K562 (cell line): Measurements from ENCODE around the gene ZBTB16. TPM values are rescaled to one million over a fixed set of nuclear protein-coding genes. Genes with fewer than 3 reads are reported as not detected.

Source experiments
- ATAC-seq: fragments of 200-7000 bp; cut with Tn5 transposase; 3 replicates; pipeline ENCODE4 v1.9.1; 2020; ENCODE audit warnings: moderate library complexity
- BruUV-seq: library from RNA; stranded (reverse); fragments of 400-500 nt; replicated peaks from 2 replicates; lab custom pipeline; 2021; lab: Mats Ljungman, UMichigan
- CTCF ChIA-PET: fragments of 300-600 bp; formaldehyde crosslinking; extraction: SDS; loops from one replicate; lab custom pipeline; 2021; ENCODE audit warnings: low intra/inter-chr PET ratio; lab: Yijun Ruan, JAX
- POLR2A ChIA-PET: fragments of 300-600, 350-650 bp; sonication (Branson Sonifier 250); formaldehyde crosslinking; extraction: SDS; loops from one replicate; lab custom pipeline; 2021; ENCODE audit warnings: antibody characterized with exemption, inconsistent platforms; lab: Yijun Ruan, JAX
- DNase-seq, 4 experiments: peaks; one replicate each; pipeline versions ENCODE4 v3.0.0 to v3.0.0-alpha.2; 2011 to 2018; ENCODE audit warnings: low spot score in 3 of 4, mixed read lengths in 3 of 4; ENCODE audit errors: extremely low read depth in 1 of 4
- FAIRE-seq: peaks from 2 replicates; lab custom pipeline; 2011; peaks lifted over from hg19 to GRCh38; lab: Jason Lieb, UNC
- H2AFZ ChIP-seq: 2 replicates; pipeline ENCODE4 v1.6.0; 2011; ENCODE audit warnings: low read depth, low read length, control low read depth, inconsistent platforms
- H3K27ac ChIP-seq: fragments of 200-600 bp; 3 replicates; pipeline ENCODE4 v1.8.0; 2011; ENCODE audit warnings: low read depth, mild to moderate bottlenecking, control low read depth, inconsistent platforms, low read length, moderate library complexity, mixed read lengths; ENCODE audit errors: extremely low read depth
- H3K27me3 ChIP-seq, 2 experiments: fragments of 300-600 bp in 1 of 2; 2 replicates in 1 of 2; 3 replicates in 1 of 2; pipeline versions ENCODE4 v1.6.0 to v1.8.0; 2011; ENCODE audit warnings: inconsistent platforms in 2 of 2, low read length in 2 of 2, mild to moderate bottlenecking in 1 of 2, mixed read lengths in 1 of 2, moderate library complexity in 1 of 2; ENCODE audit not compliant: control insufficient read depth in 2 of 2, insufficient read depth in 2 of 2
- H3K36me3 ChIP-seq: fragments of 300-600 bp; 3 replicates; pipeline ENCODE4 v1.8.0; 2011; ENCODE audit warnings: mild to moderate bottlenecking, low read length, inconsistent platforms; ENCODE audit not compliant: control insufficient read depth, insufficient read depth
- H3K4me1 ChIP-seq, 2 experiments: fragments of 200-600 bp in 1 of 2; replicated peaks in 1 of 2; 2 replicates in 1 of 2; 3 replicates in 1 of 2; pipeline versions ENCODE4 v1.5.1 to v1.8.0; 2011; ENCODE audit warnings: inconsistent platforms in 2 of 2, low read length in 2 of 2, mild to moderate bottlenecking in 1 of 2, mixed read lengths in 1 of 2, moderate library complexity in 1 of 2; ENCODE audit not compliant: control insufficient read depth in 2 of 2, insufficient read depth in 2 of 2
- H3K4me2 ChIP-seq: 2 replicates; pipeline ENCODE4 v1.6.1; 2011; ENCODE audit warnings: low read length, control low read depth, inconsistent platforms, mixed read lengths; ENCODE audit not compliant: insufficient read depth
- H3K4me3 ChIP-seq: fragments of 200-600 bp; sonication (generic), shearing (Covaris generic); 2 replicates; pipeline ENCODE4 v1.5.1; 2016; ENCODE audit warnings: control low read depth, inconsistent platforms
- H3K79me2 ChIP-seq: fragments of 200-600 bp; 3 replicates; pipeline ENCODE4 v1.8.0; 2011; ENCODE audit warnings: low read length, inconsistent platforms; ENCODE audit not compliant: control insufficient read depth, insufficient read depth
- H3K9ac ChIP-seq, 2 experiments: 2 replicates each; pipeline versions ENCODE4 v1.6.0 to v1.6.1; 2011; ENCODE audit warnings: low read depth in 2 of 2, low read length in 2 of 2, control low read depth in 1 of 2, inconsistent platforms in 1 of 2, mild to moderate bottlenecking in 1 of 2, mixed read lengths in 1 of 2; ENCODE audit not compliant: insufficient read depth in 1 of 2
- H3K9me1 ChIP-seq: one replicate; pipeline ENCODE4 v1.6.0; 2011; ENCODE audit warnings: inconsistent platforms, mild to moderate bottlenecking, low read length, moderate library complexity; ENCODE audit not compliant: control insufficient read depth, insufficient read depth
- H3K9me3 ChIP-seq: replicated peaks from 2 replicates; pipeline ENCODE4 v1.5.1; 2011; ENCODE audit warnings: low read depth, low read length, inconsistent platforms; ENCODE audit not compliant: control insufficient read depth, insufficient read depth
- H4K20me1 ChIP-seq: replicated peaks from 2 replicates; pipeline ENCODE4 v1.6.1; 2011; ENCODE audit warnings: low read length, inconsistent platforms, mixed read lengths; ENCODE audit not compliant: control insufficient read depth, insufficient read depth
- GTF2E2 ChIP-seq: fragments of 200-800 bp; sonication (Bioruptor generic); IDR thresholded peaks from 2 replicates; pipeline ENCODE4 v1.6.1; 2016; ENCODE audit warnings: missing genetic modification characterization, missing compliant biosample characterization
- RBM22 ChIP-seq: fragments of 200-400 bp; formaldehyde crosslinking; IDR thresholded peaks from 2 replicates; pipeline ENCODE4 v1.6.1; 2018; ENCODE audit warnings: low read length, low read depth; ENCODE audit not compliant: poor library complexity, severe bottlenecking
- SMARCC2 ChIP-seq: fragments of 450-650 bp; IDR thresholded peaks from 2 replicates; pipeline ENCODE4 v1.6.1; 2017; ENCODE audit warnings: antibody characterized with exemption, moderate library complexity, mild to moderate bottlenecking, low read depth
- TEAD4 ChIP-seq, 2 experiments: sonication (generic) in 1 of 2; formaldehyde crosslinking in 1 of 2; IDR thresholded peaks; 2 replicates each; pipeline versions ENCODE4 v1.6.1 to v1.8.0; 2012 to 2022; ENCODE audit warnings: borderline replicate concordance in 1 of 2, inconsistent platforms in 1 of 2, low read length in 1 of 2, mild to moderate bottlenecking in 1 of 2, missing genetic modification reagents in 1 of 2
- TRIM28 ChIP-seq: fragments of 450-650 bp; IDR thresholded peaks from 2 replicates; pipeline ENCODE4 v1.6.1; 2017
- WGBS: fragments of 100-300 bp; shearing (Covaris generic); methylation state at CpG from one replicate; pipeline ENCODE4 v1.1.6; 2016; ENCODE audit warnings: low coverage, mixed read lengths; ENCODE audit not compliant: insufficient coverage; ENCODE audit errors: missing lambda C conversion rate; 5-methylcytosine and 5-hydroxymethylcytosine counted together
- in situ Hi-C: fragments of 300-500 bp; cut with MboI; formaldehyde crosslinking; loops from 4 replicates; pipeline ENCODE4 v1.15.0; 2018; ENCODE audit warnings: inconsistent platforms, mixed read lengths
- intact Hi-C: fragments of 100-400 bp; cut with micrococcal nuclease; formaldehyde crosslinking; loops from 2 replicates; pipeline ENCODE4 v1.14.2; 2022
- polyA plus RNA-seq, 8 experiments: library from polyadenylated mRNA; depleted of rRNA in 4 of 8; stranded (reverse) in 5 of 8; unstranded in 3 of 8; fragments of >200 nt; fragmentation: Nextera tagmentation in 2 of 8; fragmentation: Illumina TruSeq in 1 of 8; extraction: Ambion mirVana in 2 of 8; extraction: Trizol in 1 of 8; gene quantifications; 2 replicates each; pipeline versions ENCODE4 v1.2.1 to v1.2.3, GENCODE V29; 2011 to 2014; ENCODE audit warnings: inconsistent platforms in 1 of 8, missing spikeins in 1 of 8
- total RNA-seq, 7 experiments: library from RNA; depleted of rRNA in 6 of 7; stranded (reverse); fragments of >200 nt in 6 of 7; fragmentation: Illumina TruSeq in 2 of 7; extraction: Trizol in 2 of 7; gene quantifications; 2 replicates each; pipeline versions ENCODE4 v1.2.1 to v1.2.3, GENCODE V29; 2011 to 2021; ENCODE audit warnings: low replicate concordance in 1 of 7
- TF ChIP-seq, protein P1 (sequence below), 2 experiments: fragments of 450-650 bp in 1 of 2; sonication (generic) in 1 of 2; formaldehyde crosslinking in 1 of 2; IDR thresholded peaks; 2 replicates each; pipeline versions ENCODE4 v1.7.1 to v1.9.0; 2016 to 2022; ENCODE audit warnings: inconsistent platforms in 1 of 2, mild to moderate bottlenecking in 1 of 2, missing genetic modification reagents in 1 of 2

ZBTB16 gene
- total and polyA plus RNA-seq, 9 of the 15 experiments (the other 6 are each of a cell fraction or from before 2014, with no cell fraction given) = 0.06 to 0.40 (median 0.24) TPM; not detected in 4

DNA sequence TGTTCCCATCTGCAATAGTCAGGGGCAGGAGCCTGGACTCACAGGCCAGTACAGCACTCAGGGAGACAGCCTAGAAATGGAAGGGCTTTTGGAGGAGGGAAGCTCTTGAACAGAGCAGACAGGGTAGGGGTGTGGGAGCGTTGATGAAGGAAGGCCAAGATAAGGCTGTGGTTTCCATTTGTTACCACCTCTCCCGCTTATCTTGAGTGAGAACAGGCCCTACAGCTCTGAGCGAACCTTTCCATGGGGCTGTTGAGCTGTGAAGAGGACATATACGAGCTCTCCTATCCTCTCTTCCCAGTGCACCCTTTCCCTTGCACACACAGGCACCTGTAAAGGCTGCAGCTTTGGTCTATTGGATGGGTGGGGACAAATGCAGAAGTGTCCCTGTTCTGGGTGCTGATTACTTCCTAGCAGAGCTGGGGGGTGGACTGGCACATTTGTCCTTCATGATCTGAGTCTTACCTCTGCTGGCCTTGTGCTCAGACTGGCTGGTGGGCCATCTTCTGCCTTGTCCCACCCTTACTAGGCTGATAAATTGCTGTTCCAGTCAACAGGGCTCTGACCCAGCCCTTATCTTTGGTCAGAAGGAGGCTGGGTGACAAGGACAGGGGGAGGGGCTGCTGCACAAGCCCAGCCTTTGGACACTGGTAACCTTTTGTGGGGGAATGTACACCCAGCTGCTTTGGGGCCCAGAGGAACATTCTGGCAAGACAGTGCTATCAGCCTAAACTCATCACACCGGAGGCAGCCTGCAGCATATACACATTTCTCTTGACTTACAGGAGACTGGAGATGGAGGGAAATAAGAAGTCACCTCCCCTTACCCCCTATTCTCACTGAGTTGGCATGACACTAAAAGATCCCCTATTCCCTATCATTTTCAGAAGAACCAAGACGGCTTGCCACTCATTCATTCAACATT lies 156.6 kb downstream of the ZBTB16 start (continued):
- peak; percentile 68; the same call in 1 of the 2 replicates for TF ChIP-seq GTF2E2

GRCh38 chr11:114216796-114217180 lies 157.3 kb downstream of the ZBTB16 start:
- in situ Hi-C loops (no loop called here), intact Hi-C loops (loop anchor here (5.0 kb wide), 2 partner anchors 36 to 549 kb away; no protein-coding TSS in a partner anchor)
- no peaks in the 10 kb centered on the region for H3K9me1 ChIP-seq
- FAIRE-seq (peak; percentile 67), DNase-seq (peak in 2 of 4 experiments; percentile 32 to 44), ATAC-seq (peak; percentile 7)
- H3K4me3 ChIP-seq = no peak overlapping the region
- H3K27me3 ChIP-seq = no peaks in the 10 kb centered on the region
- peaks cover 35 to 73% of the 10 kb centered on the region in 2 experiments for H3K4me1 ChIP-seq
- 0% methylated on average over 2 of the region's 2 CpGs for WGBS
- H3K4me2 ChIP-seq = peak overlapping the region; percentile 84
- ChIA-PET POLR2A (interaction anchor here (0.9 to 1.6 kb wide), 4 partner anchors 8 to 31 kb away, joined by 3 to 7 read pairs (median 4); no protein-coding TSS in a partner anchor), CTCF (no interaction called here)
- H3K79me2 ChIP-seq = no peaks in the 10 kb centered on the region
- H3K9me3 ChIP-seq = peaks cover 4% of the 10 kb centered on the region
- H3K36me3 ChIP-seq = no peaks in the 10 kb centered on the region
- peak overlapping the region; percentile 56 for H2AFZ ChIP-seq
- H4K20me1 ChIP-seq = no peaks in the 10 kb centered on the region; the same call in 1 of the 2 replicates
- H3K27ac ChIP-seq = peak overlapping the region; percentile 95
- H3K9ac ChIP-seq = peak overlapping the region in 1 of 2 experiments; percentile 71; a peak in 2 of 4 replicates
- BruUV-seq = no TSS peak
- TF ChIP-seq RBM22 (no peak), TRIM28 (no peak), SMARCC2 (peak; percentile 20; the same call in 1 of the 2 replicates), TEAD4 (IDR thresholded peaks at IDR 0.05; ENCODE audit: low read length) (peak; percentile 43; the same call in 1 of the 2 replicates), TEAD4 (CRISPR knock-in tag; IDR thresholded peaks at IDR 0.05; ENCODE audit: borderline replicate concordance) (no peak)
- TF ChIP-seq, protein P1, sequence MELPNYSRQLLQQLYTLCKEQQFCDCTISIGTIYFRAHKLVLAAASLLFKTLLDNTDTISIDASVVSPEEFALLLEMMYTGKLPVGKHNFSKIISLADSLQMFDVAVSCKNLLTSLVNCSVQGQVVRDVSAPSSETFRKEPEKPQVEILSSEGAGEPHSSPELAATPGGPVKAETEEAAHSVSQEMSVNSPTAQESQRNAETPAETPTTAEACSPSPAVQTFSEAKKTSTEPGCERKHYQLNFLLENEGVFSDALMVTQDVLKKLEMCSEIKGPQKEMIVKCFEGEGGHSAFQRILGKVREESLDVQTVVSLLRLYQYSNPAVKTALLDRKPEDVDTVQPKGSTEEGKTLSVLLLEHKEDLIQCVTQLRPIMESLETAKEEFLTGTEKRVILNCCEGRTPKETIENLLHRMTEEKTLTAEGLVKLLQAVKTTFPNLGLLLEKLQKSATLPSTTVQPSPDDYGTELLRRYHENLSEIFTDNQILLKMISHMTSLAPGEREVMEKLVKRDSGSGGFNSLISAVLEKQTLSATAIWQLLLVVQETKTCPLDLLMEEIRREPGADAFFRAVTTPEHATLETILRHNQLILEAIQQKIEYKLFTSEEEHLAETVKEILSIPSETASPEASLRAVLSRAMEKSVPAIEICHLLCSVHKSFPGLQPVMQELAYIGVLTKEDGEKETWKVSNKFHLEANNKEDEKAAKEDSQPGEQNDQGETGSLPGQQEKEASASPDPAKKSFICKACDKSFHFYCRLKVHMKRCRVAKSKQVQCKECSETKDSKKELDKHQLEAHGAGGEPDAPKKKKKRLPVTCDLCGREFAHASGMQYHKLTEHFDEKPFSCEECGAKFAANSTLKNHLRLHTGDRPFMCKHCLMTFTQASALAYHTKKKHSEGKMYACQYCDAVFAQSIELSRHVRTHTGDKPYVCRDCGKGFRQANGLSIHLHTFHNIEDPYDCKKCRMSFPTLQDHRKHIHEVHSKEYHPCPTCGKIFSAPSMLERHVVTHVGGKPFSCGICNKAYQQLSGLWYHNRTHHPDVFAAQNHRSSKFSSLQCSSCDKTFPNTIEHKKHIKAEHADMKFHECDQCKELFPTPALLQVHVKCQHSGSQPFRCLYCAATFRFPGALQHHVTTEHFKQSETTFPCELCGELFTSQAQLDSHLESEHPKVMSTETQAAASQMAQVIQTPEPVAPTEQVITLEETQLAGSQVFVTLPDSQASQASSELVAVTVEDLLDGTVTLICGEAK (IDR thresholded peaks at IDR 0.05) = peak; percentile 29
- TF ChIP-seq, protein P1 (CRISPR knock-in tag; IDR thresholded peaks at IDR 0.05) = no peak
